ENCODE results near the gene CPNE5.

GRCh38 chr6:36698196-36698595, 141.0 kb downstream of the CPNE5 start:
- TF ChIP-seq POLR2A (IDR thresholded peaks at IDR 0.05) (no peak), CTCF (IDR thresholded peaks at IDR 0.05 in 8 of 11, conservative IDR thresholded peaks at IDR 0.05 in 3 of 11) (no peak), POLR2AphosphoS5 (IDR thresholded peaks at IDR 0.05) (no peak)

Data from spleen (tissue), 7 donors.